ENCODE measurements around the gene MUC3A. TPM values are rescaled to one million over a fixed set of nuclear protein-coding genes. Genes with fewer than 3 reads are reported as not detected.
"Not testable (repeated sequence)": the region's sequence is repeated elsewhere in the genome, so short reads cannot be mapped to it uniquely, and the experiment has no call there.

MUC3A gene
- total RNA-seq, 2 donors from 2014 or later: 0.31 TPM; not detected in 1

DNA sequence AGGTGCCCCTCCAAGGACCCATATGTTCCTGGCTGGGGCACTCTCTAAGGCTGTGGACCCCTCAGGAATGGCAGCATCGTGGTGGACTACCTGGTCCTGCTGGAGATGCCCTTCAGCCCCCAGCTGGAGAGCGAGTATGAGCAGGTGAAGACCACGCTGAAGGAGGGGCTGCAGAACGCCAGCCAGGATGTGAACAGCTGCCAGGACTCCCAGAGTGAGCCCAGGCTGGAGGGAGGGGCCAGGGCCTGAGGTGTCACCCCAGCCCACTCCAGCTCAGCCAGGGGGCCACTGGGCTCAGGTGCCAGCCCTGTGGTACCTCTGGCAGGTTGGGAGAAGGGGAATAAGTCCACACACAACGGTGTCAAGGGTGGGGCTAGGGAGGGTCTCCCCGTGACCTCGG, 15.3 kb downstream of the MUC3A start:
- Mint-ChIP-seq H3K9me3 (no peaks in the 10 kb centered on the region), H3K27ac (no peak overlapping the region), H3K36me3 (no peaks in the 10 kb centered on the region)
- no peak for ATAC-seq
- no peak for DNase-seq (ENCODE audit: low spot score in 2 of 2)

DNA sequence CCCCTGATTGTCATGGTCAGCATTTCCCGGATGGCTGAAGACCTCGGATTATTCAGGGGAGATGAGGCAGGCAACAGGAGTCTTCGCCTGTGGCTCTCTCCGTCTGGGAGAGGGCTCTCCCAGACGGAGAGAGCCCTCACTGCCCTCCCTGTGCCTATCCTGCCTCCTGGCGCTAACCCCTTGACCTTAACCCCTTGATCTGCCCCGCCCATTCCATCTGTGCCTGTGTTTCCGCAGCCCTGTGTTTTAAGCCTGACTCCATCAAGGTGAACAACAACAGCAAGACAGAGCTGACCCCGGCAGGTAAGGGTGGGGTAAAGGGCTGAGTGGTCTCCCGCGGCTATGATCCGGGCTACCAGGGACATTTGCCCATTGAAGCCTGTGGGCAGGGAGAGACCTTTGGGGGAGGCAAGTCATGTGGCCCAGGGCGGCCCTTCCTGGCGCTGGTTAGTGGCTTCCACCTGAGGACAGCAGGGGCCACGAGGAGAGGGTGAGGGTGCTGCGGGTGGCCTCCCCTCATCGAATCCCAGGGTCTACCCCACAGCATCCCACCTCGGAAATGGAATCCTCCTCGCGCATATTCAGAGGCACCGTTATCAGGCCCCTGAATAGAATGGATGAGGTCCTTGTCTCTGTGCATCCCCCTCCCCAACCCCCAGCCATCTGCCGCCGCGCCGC, 15.8 kb downstream of the MUC3A start:
- H3K9me3 Mint-ChIP-seq: no peaks in the 10 kb centered on the region
- H3K27ac Mint-ChIP-seq: no peak overlapping the region
- ATAC-seq (no peak), DNase-seq (ENCODE audit: low spot score in 2 of 2) (no peak)
- no peaks in the 10 kb centered on the region for H3K36me3 Mint-ChIP-seq

DNA sequence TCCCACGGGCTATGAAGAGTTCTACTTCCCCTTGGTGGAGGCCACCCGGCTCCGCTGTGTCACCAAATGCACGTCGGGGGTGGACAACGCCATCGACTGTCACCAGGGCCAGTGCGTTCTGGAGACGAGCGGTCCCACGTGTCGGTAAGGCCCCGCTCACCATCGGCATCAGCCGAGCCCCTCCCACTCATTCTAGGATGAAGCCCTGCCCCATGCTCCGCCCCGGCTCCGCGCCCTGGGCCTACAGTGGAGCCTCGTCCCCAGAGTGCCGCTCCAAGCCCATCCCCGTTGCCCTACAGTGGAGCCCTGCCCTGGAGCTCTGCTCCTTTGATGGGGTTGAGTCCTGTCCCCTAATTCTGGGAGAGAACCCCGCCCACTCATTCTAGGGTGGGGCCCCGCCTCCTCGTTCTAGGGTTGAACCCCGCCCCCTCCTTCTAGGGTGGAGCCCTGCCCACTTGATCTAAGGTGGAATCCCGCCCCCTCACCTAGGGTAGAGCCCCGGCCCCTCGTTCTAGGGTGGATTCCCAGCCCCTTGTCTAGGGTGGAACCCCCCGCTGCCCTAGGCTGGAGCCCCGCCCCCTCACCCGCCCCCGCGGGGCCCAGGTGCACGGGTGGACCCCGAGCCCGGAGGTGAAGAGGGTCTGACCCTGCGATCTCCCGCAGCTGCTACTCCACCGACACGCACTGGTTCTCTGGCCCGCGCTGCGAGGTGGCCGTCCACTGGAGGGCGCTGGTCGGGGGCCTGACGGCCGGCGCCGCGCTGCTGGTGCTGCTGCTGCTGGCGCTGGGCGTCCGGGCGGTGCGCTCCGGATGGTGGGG, 16.6 kb downstream of the MUC3A start:
- ATAC-seq (peak; percentile 85 to 87), DNase-seq (ENCODE audit: low spot score in 2 of 2) (peak; percentile 80 to 97)
- no peaks in the 10 kb centered on the region for H3K9me3 Mint-ChIP-seq
- no peak overlapping the region for H3K27ac Mint-ChIP-seq
- H3K36me3 Mint-ChIP-seq: no peaks in the 10 kb centered on the region

DNA sequence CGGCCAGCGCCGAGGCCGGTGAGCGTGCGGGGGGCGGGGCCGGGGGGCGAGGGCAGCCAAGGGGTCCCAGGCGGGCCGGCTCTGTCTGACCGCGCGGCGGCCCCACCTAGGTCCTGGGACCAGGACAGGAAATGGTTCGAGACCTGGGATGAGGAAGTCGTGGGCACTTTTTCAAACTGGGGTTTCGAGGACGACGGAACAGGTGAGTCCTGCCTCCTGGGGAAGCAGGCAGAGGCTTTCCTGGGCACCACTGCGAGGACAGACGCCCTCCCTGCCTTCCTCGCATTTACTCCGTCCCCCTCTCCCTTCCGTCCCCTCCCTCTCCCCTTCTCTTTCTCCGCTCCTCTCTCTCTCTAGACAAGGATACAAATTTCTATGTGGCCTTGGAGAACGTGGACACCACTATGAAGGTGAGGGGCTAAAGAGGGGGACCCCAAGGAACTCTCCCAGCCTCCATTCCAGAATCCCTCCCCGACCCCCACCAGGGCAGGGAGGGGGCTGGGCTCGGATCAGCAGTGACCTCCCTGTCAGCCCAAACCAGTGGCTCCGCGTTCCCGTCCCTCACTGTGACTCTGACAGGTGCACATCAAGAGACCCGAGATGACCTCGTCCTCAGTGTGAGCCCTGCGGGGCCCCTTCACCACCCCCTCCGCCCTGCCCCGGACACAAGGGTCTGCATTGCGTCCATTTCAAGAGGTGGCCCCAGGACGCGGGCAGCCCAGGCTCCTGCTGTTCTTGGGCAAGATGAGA, 17.4 kb downstream of the MUC3A start:
- ATAC-seq: no peak
- Mint-ChIP-seq H3K9me3 (no peaks in the 10 kb centered on the region), H3K27ac (no peak overlapping the region), H3K36me3 (no peaks in the 10 kb centered on the region)
- DNase-seq (ENCODE audit: low spot score in 2 of 2): no peak

DNA sequence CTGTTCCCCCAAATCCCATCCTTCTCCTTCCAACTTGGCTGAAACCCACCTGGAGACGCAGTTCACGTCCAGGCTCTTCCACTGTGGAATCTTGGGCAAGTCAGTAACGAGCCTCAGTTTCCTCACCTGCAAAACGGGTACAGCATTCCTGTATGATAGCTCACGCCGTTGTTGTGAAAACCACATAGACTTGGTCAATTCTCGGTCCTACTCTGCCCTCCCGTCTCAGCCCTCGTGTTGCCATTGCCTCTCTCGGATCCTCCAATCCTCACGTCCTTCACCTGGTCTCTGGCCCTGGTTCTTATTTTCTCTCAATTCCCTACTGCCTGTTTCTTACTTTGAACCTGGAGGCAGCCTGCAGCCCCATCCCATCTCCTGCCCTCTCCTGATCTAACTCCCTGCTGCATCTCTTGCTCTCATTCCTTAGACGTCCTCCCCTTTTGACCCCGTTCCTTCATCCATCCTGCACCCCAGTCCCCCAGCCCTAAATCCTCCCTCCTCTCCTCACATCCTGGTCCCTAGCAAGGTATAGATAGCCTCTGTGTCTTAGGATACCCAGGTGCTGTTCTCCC, 18.0 kb downstream of the MUC3A start:
- DNase-seq (ENCODE audit: low spot score in 2 of 2): no peak
- Mint-ChIP-seq H3K9me3 (no peaks in the 10 kb centered on the region), H3K36me3 (no peaks in the 10 kb centered on the region), H3K27ac (no peak overlapping the region)
- no peak for ATAC-seq

DNA sequence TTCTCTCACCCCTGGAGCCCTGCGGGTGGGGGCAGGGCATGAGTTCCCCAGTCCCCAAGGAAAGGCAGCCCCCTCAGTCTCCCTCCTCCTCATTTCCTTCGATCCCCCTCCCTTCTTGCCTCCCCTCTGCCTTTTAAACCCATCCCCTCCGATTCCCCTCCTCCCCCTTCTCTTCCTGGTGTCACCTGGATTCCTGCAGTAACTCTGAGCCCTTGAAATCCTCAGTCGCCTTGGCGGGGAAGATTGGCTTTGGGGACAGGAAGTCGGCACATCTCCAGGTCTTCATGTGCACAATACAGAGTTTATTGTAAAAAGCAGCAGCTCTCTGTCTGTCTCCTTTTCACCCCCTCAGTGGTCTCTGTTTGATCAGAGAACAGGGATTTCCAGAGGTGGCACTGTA, 18.7 kb downstream of the MUC3A start:
- no peaks in the 10 kb centered on the region for H3K9me3 Mint-ChIP-seq
- H3K27ac Mint-ChIP-seq: no peak overlapping the region
- ATAC-seq (no peak), DNase-seq (ENCODE audit: low spot score in 2 of 2) (no peak)
- H3K36me3 Mint-ChIP-seq: no peaks in the 10 kb centered on the region

DNA sequence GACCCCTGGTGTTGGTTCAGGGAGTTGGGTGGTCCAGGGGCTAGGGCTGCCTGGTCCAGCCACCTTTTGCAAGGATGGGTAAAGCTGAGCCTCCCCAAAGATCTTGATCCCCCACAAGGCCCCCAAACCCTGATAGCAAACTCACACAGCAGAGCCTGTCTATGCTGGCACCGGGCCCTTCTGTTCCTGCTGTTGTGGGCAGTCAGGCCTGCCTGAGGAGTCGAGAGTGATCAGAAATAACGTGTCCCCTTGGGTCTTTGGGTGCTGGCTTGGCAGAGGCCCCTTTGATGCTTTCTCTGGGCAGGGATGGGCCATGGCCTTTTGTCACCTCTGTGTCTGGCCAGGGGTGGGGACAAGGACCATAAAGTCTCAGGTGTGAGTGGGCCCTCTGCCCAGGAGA, 19.3 kb downstream of the MUC3A start:
- DNase-seq (ENCODE audit: low spot score in 2 of 2) (no peak), ATAC-seq (no peak)
- no peaks in the 10 kb centered on the region for H3K36me3 Mint-ChIP-seq
- no peak overlapping the region for H3K27ac Mint-ChIP-seq
- no peaks in the 10 kb centered on the region for H3K9me3 Mint-ChIP-seq

DNA sequence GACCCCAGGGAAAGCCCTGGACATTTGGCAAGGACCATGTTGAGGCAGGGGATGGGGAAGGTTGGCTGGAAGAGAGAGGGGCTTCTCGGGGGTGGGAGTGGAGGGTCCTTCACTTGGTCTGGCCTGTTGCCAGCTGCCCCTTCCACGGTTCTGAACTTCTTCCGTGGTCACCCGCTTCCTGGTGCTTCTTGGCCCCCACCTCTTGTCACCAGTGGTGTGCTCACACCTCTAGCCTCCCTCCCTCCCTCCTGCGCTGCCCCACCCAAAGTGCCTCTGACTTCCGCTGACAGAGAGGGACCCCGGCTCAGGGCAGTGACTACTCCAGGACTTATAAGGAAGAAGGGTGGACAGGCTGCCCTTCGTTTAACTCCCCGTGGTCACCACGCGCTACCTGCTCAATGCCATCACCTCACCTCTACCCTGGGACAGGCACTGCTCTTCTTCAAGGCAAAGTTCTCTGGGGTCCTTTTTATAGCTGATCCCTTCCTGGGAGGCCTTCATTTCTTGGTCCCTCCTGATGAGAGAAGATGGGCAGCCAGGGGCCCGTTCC, 19.8 kb downstream of the MUC3A start, which contains the start of gene MUC12:
Gene MUC12, plus strand, starts transcription at position 500 of the 550 bp plus-strand sequence. CDS start 58 bp downstream, outside the sequence.
- H3K27ac Mint-ChIP-seq: no peak within 1 kb of the TSS
- H3K36me3 Mint-ChIP-seq: no peaks in the 10 kb centered on the region
- no peak for DNase-seq (ENCODE audit: low spot score in 2 of 2)
- ATAC-seq: no peak
- H3K9me3 Mint-ChIP-seq: peaks cover 0 to 3% of the 10 kb centered on the region in 2 donors

DNA sequence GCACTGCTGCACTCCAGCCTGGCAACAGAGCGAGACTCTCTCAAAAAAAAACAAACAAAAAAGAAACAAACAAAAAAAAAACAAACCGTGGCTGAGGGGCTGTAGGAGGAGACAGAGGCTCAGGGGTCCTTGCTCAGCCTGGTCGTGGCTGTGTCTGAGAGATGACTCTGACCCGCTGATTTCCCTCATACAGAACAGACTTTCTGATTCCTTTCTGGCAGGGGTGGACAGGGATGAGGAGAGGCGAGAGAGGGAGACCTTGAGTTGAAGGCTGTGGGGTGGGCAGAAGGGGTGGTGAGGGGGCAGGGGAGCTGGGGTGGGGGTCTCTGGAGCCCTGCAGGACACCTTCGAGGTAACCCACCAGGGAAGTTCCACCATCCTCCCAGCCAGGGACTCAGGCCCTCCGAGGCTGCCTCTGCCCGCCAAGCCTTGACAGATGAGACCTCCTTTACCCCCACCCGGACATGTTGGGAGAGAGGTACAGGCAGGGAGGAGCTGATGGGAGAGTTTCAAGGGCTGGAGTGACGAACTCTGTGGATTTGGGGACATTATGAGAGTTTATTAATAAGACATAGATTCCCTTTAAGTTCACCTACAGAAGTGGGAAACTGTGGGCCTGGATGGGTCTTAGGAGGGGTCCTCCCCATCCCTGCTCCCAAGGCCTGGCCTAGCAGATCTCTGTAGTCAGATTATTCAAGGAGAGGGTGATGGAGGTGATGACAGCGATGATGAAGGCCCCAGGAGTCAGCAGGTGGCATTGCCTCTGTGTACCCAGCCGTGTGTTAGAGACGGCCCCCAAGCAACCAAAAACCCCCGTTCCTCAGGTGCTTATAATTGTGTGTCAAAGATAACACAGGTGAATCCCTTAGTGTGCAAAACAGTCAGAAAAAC, 22.0 kb downstream of the MUC3A start:
- DNase-seq (ENCODE audit: low spot score in 2 of 2) (no peak), ATAC-seq (no peak)
- Mint-ChIP-seq H3K9me3 (peaks cover 0 to 5% of the 10 kb centered on the region in 2 donors), H3K27ac (peak overlapping the region in 1 of 2 donors; percentile 12), H3K36me3 (no peaks in the 10 kb centered on the region)

DNA sequence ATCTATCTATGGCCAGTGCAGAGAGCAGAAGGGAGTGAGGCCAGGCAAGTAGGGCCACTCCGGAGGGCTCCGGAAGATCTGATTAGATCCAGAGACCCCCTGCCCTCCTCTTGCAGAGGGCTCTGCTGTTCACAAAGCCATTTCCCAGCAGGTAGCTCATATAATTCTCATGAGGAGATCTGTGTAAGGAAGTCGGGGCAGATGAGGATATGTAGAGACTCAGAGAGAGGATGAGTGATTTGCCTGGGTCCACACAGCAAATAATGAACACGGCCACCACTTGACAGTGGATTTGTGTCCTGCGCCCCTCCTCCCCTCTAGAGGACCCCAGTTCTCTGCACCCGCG, 22.6 kb downstream of the MUC3A start:
- ATAC-seq: no peak

DNA sequence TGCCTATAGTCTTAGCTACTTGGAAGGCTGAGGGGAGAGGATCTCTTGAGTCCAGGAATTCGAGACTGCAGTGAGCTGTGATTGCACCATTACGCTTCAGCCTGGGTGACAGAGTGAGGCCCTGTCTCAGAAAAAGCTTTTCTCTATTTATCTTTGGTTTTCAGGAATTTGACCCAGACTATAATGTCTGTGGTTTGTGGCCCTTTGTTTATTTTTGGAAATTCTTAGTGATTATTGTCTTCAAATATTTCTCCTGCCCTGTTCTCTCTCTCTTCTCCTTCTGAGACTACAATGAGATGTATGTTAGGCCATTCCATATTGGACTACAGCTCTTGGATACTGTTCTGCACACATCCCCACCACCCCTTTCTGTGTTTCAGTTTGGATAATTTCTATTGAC, 24.7 kb downstream of the MUC3A start:
- Mint-ChIP-seq H3K36me3 (no peaks in the 10 kb centered on the region), H3K27ac (no peak overlapping the region), H3K9me3 (peaks cover 0 to 5% of the 10 kb centered on the region in 2 donors)
- DNase-seq (ENCODE audit: low spot score in 2 of 2) (no peak), ATAC-seq (no peak)

More for the DNA sequence above, 22.6 kb downstream of the MUC3A start:
- DNase-seq (ENCODE audit: low spot score in 2 of 2): no peak
- Mint-ChIP-seq H3K27ac (no peak overlapping the region), H3K36me3 (no peaks in the 10 kb centered on the region), H3K9me3 (peaks cover 0 to 5% of the 10 kb centered on the region in 2 donors)

DNA sequence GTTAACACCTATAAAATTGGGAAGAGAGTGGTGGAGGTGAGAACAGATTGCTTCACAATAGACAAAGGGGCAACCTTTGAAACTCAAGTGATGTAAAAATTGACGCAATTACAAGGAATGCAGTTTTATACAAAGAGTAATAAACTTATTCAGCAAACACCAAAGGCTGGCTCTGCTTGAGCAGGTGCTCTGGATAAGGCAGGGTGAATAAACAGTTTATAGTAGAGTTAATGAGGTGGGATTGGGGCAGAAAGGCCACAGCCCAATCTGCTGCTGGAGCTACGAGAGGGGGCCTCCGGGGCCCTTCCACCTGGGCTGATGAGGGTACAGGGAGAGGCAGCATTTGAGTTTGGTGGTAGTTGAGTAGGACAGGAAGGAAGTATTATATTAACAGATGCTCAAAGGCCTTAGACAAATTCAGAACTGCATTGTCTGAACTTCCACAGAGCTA, 26.1 kb downstream of the MUC3A start:
- DNase-seq (ENCODE audit: low spot score in 2 of 2) (no peak), ATAC-seq (no peak)
- no peak overlapping the region for H3K27ac Mint-ChIP-seq
- no peaks in the 10 kb centered on the region for H3K36me3 Mint-ChIP-seq
- H3K9me3 Mint-ChIP-seq: peaks cover 0 to 5% of the 10 kb centered on the region in 2 donors

DNA sequence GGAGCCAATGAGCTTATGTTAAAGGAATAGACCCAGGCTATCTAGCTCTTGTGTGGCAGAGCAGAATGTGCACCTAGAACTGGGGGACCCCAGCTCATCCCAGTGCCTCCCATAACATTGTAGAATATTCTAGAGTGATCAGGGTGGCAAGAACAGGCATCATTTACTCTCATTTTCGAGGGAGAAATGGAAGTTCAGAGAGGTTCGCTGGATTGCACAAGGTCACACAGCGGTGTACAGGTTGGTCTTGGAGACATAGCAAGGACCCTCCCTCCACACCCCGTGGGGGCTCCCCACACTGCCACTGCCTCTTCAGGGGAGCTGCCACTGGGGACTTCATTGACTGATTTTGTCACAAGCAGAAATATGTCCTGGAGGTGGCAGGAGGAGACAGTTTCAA, 29.0 kb downstream of the MUC3A start:
- no peak for ATAC-seq
- peak in 1 of 2 donors; percentile 13 for DNase-seq (ENCODE audit: low spot score in 2 of 2)
- no peak overlapping the region for H3K27ac Mint-ChIP-seq
- no peaks in the 10 kb centered on the region for H3K36me3 Mint-ChIP-seq
- H3K9me3 Mint-ChIP-seq: peaks cover 0 to 5% of the 10 kb centered on the region in 2 donors

DNA sequence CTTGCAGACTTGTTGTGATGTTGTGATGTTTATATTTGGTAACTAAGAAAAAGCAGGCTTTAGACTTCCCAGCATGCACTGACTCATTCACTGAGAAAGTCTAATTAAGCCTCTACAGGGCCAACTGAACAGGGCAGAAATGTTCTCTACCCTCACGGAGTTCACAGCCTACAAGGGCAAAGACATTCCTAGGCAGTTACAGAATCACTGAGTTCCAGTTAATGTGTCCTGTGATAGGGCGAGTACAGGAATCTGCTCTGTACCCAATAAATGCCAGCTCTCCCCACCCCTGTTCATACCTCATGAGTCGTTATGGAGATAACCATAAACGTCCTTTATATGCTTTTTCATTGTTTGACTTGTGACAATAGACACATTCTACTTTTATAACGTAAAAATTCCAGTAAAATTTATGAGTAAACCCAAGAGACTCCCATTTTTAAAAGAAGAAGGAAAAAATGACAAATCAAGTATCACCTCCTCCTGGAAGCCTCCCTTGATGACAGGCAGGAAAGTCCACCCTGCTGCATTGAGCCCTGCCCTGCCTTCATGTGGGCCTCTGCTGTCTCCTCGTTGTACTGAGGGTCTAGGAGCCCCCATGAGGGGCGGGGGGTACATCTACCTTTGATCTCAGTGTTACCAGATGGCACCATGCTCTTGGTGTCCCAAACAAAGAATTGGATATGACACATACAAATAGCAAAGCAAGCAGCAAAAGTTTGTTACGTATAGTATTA, 34.3 kb downstream of the MUC3A start:
- ATAC-seq (no peak), DNase-seq (ENCODE audit: low spot score in 2 of 2) (no peak)
- H3K36me3 Mint-ChIP-seq: no peaks in the 10 kb centered on the region
- no peak overlapping the region for H3K27ac Mint-ChIP-seq
- no peaks in the 10 kb centered on the region for H3K9me3 Mint-ChIP-seq

DNA sequence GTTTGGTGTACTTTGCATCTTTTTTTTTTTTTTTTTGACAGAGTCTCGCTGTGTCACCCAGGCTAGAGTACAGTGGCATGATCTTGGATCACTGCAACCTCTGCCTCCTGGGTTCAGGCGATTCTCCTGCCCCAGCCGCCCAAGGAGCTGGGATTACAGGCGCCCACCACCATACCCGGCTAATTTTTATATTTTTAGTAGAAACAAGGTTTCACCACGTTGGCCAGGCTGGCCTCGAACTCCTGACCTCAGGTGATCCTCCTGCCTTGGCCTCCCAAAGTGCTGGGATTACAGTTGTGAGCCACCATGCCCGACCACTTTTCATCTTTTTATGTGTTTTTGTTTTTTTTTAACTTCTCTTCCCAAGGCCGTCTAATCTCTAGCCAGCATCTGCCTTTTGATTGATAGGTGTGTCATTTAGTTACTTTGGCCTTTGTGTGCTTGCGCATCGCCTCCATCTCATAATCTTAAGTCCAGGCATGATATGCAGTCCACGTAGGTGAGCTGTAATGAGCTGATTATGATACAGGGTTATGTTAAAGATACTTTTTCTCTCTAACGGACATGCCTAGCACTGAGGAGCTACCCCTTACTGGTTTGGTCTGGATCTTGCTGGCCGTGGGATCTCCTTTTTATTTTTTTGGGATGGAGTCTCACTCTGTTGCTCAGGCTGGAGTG, 35.0 kb downstream of the MUC3A start:
- ATAC-seq; H3K9me3 Mint-ChIP-seq; DNase-seq (ENCODE audit: low spot score in 2 of 2); H3K36me3 Mint-ChIP-seq; H3K27ac Mint-ChIP-seq: not testable (repeated sequence)

Measured in activated naive CD4-positive, alpha-beta T cell treated with anti-CD3 and anti-CD28 coated beads, Interleukin-2, amount 50 U/mL, for 72 hours (primary cell).